HG03280 (cell line): ENCODE data around the gene GIMAP1.

Experiments
- ATAC-seq: cut with Tn5 transposase; IDR thresholded peaks from one replicate; pipeline ENCODE4 v1.9.1; 2021; ENCODE audit warnings: mild to moderate bottlenecking, moderate library complexity; ENCODE audit not compliant: unreplicated experiment

GIMAP1 gene

GRCh38 chr7:150745876-150746275 lies 29.5 kb downstream of the GIMAP1 start:
- no peak for ATAC-seq

- no peak for ATAC-seq
Measured at GRCh38 chr7:150746921-150747320, 30.5 kb downstream of the GIMAP1 start.

- no peak for ATAC-seq
Measured at GRCh38 chr7:150748376-150748775, 32.0 kb downstream of the GIMAP1 start.

GRCh38 chr7:150751702-150752101 lies 35.3 kb downstream of the GIMAP1 start:
- ATAC-seq, result no peak

GRCh38 chr7:150753239-150753638 lies 36.8 kb downstream of the GIMAP1 start:
- ATAC-seq, result no peak

- ATAC-seq, result no peak
Measured at GRCh38 chr7:150753826-150754603, 37.6 kb downstream of the GIMAP1 start.

- no peak for ATAC-seq
Measured at GRCh38 chr7:150754951-150755350, 38.5 kb downstream of the GIMAP1 start.

- no peak for ATAC-seq
Measured at GRCh38 chr7:150755473-150756099, 39.2 kb downstream of the GIMAP1 start.

GRCh38 chr7:150756166-150756565 lies 39.8 kb downstream of the GIMAP1 start:
- no peak for ATAC-seq

GRCh38 chr7:150756858-150757257 lies 40.4 kb downstream of the GIMAP1 start:
- no peak for ATAC-seq

GRCh38 chr7:150759479-150759878 lies 43.1 kb downstream of the GIMAP1 start:
- ATAC-seq, result no peak

- ATAC-seq, result no peak
Measured at GRCh38 chr7:150766334-150766709, 49.9 kb downstream of the GIMAP1 start.

GRCh38 chr7:150769768-150770167 lies 53.4 kb downstream of the GIMAP1 start:
- ATAC-seq, result no peak
